Caco-2 (cell line): Measurements from ENCODE around the gene TRIM4. TPM values are rescaled to one million over a fixed set of nuclear protein-coding genes. Genes with fewer than 3 reads are reported as not detected.
"Not testable (repeated sequence)": the region's sequence is repeated elsewhere in the genome, so short reads cannot be mapped to it uniquely, and the experiment has no call there.

Source experiments
- BruUV-seq: library from RNA; stranded (reverse); fragments of 400-500 nt; replicated peaks from 2 replicates; lab custom pipeline; 2021; lab: Mats Ljungman, UMichigan
- CTCF ChIA-PET: fragments of 300-600 bp; sonication (Branson Sonifier 250); formaldehyde crosslinking; loops from one replicate; lab custom pipeline; 2022; ENCODE audit warnings: antibody characterized with exemption; lab: Charles Lee
- POLR2A ChIA-PET: fragments of 300-600 bp; sonication (Branson Sonifier 250); formaldehyde crosslinking; loops from one replicate; lab custom pipeline; 2022; ENCODE audit warnings: antibody characterized with exemption; lab: Charles Lee
- DNase-seq, 2 experiments: peaks; one replicate each; pipeline versions ENCODE4 v3.0.0 to v3.0.0-alpha.2; 2020 to 2022
- H3K27me3 ChIP-seq: replicated peaks from 2 replicates; pipeline ENCODE4 v1.6.0; 2011; ENCODE audit warnings: low read length; ENCODE audit not compliant: control insufficient read depth, insufficient read depth
- H3K36me3 ChIP-seq: 2 replicates; pipeline ENCODE4 v1.5.1; 2011; ENCODE audit warnings: low read length; ENCODE audit not compliant: control insufficient read depth, insufficient read depth
- H3K4me1 ChIP-seq: fragments of 250-450 bp; sonication (Bioruptor Pico); 2 replicates; pipeline ENCODE4 v1.5.1; 2020; ENCODE audit warnings: mild to moderate bottlenecking
- H3K4me3 ChIP-seq: 2 replicates; pipeline ENCODE4 v1.5.1; 2011; ENCODE audit warnings: low read depth, mild to moderate bottlenecking, control low read depth, low read length
- H3K9me3 ChIP-seq: fragments of 250-450 bp; sonication (Bioruptor Pico); 2 replicates; pipeline ENCODE4 v1.5.1; 2020; ENCODE audit warnings: mild to moderate bottlenecking, moderate library complexity
- H3K27ac Mint-ChIP-seq: one replicate; pipeline ENCODE4 v1.8.0; 2022; ENCODE audit warnings: mixed read lengths; ENCODE audit not compliant: unreplicated experiment
- H3K27me3 Mint-ChIP-seq: one replicate; pipeline ENCODE4 v1.8.0; 2022; ENCODE audit warnings: mixed read lengths; ENCODE audit not compliant: insufficient read depth, unreplicated experiment
- H3K36me3 Mint-ChIP-seq: one replicate; pipeline ENCODE4 v1.8.0; 2022; ENCODE audit warnings: mild to moderate bottlenecking, mixed read lengths; ENCODE audit not compliant: insufficient read depth, unreplicated experiment
- H3K4me1 Mint-ChIP-seq: one replicate; pipeline ENCODE4 v1.8.0; 2022; ENCODE audit warnings: low read depth, mixed read lengths; ENCODE audit not compliant: unreplicated experiment
- H3K4me3 Mint-ChIP-seq: one replicate; pipeline ENCODE4 v1.8.0; 2022; ENCODE audit warnings: mild to moderate bottlenecking, moderate library complexity, mixed read lengths; ENCODE audit not compliant: unreplicated experiment
- H3K9me3 Mint-ChIP-seq: one replicate; pipeline ENCODE4 v1.8.0; 2022; ENCODE audit warnings: mixed read lengths; ENCODE audit not compliant: unreplicated experiment
- intact Hi-C: fragments of 100-400 bp; cut with micrococcal nuclease; formaldehyde crosslinking; loops from one replicate; pipeline ENCODE4 v1.10.0; 2022; ENCODE audit not compliant: unreplicated experiment
- total RNA-seq: library from RNA; stranded (reverse); gene quantifications from 2 replicates; pipeline ENCODE4 v1.2.3, GENCODE V29; 2022
- TF ChIP-seq, protein P1 (sequence below), 2 experiments: fragments of 200-600 bp in 1 of 2; IDR thresholded peaks; 1 replicate in 1 of 2; 2 replicates in 1 of 2; pipeline versions ENCODE4 v1.5.1 to v1.8.0; 2011 to 2022; ENCODE audit warnings: antibody characterized with exemption in 1 of 2, control low read depth in 1 of 2, inconsistent platforms in 1 of 2, low read depth in 1 of 2, low read length in 1 of 2, mild to moderate bottlenecking in 1 of 2, moderate library complexity in 1 of 2; ENCODE audit not compliant: insufficient read depth in 1 of 2, severe bottlenecking in 1 of 2, unreplicated experiment in 1 of 2

The TRIM4 gene
- total RNA-seq, 1 experiment from 2014 or later: 22.5 TPM

DNA sequence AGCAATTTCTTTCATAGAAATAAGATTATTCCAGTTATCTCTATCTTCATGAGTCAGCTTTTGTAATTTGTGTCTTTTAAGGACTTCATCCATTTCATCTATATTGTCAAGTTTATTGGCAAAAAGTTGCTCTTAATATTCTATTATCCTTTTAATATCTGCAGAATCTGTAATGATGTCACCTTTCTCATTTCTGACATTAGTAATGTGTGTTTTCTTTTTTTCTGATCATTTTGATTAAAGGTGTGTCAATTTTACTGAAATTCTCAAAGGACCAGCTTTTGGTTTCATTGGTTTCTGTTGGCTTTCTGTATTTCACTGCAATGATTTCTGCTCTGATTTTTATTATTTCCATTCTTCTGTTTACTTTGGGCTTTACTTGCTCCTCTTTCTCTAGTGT, 24.6 kb downstream of the TRIM4 start:
- H3K4me1 Mint-ChIP-seq: no peaks in the 10 kb centered on the region
- intact Hi-C loops: no loop called here
- no peak overlapping the region for H3K27ac Mint-ChIP-seq
- Histone ChIP-seq H3K36me3 (no peaks in the 10 kb centered on the region), H3K9me3 (peaks cover 7% of the 10 kb centered on the region; the same call in 1 of the 2 replicates), H3K27me3 (no peaks in the 10 kb centered on the region), H3K4me3 (no peak overlapping the region), H3K4me1 (no peaks in the 10 kb centered on the region)
- H3K36me3 Mint-ChIP-seq: no peaks in the 10 kb centered on the region
- ChIA-PET POLR2A (interaction anchor here (0.7 kb wide), 1 partner anchor 336 kb away, joined by 4 read pairs; no protein-coding TSS in a partner anchor), CTCF (no interaction called here)
- H3K27me3 Mint-ChIP-seq: no peaks in the 10 kb centered on the region
- no TSS peak for BruUV-seq
- H3K4me3 Mint-ChIP-seq: no peak overlapping the region
- DNase-seq: no peak
- TF ChIP-seq, protein P1, sequence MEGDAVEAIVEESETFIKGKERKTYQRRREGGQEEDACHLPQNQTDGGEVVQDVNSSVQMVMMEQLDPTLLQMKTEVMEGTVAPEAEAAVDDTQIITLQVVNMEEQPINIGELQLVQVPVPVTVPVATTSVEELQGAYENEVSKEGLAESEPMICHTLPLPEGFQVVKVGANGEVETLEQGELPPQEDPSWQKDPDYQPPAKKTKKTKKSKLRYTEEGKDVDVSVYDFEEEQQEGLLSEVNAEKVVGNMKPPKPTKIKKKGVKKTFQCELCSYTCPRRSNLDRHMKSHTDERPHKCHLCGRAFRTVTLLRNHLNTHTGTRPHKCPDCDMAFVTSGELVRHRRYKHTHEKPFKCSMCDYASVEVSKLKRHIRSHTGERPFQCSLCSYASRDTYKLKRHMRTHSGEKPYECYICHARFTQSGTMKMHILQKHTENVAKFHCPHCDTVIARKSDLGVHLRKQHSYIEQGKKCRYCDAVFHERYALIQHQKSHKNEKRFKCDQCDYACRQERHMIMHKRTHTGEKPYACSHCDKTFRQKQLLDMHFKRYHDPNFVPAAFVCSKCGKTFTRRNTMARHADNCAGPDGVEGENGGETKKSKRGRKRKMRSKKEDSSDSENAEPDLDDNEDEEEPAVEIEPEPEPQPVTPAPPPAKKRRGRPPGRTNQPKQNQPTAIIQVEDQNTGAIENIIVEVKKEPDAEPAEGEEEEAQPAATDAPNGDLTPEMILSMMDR (IDR thresholded peaks at IDR 0.05; ENCODE audit: insufficient read depth in 1 of 2, low read depth in 1 of 2, low read length in 1 of 2, severe bottlenecking in 1 of 2, unreplicated experiment in 1 of 2): no peak
- peaks cover 6% of the 10 kb centered on the region for H3K9me3 Mint-ChIP-seq

GRCh38 chr7:99893280-99893679, 26.1 kb downstream of the TRIM4 start:
- H3K27me3 Mint-ChIP-seq: no peaks in the 10 kb centered on the region
- ChIA-PET CTCF (no interaction called here), POLR2A (no interaction called here)
- H3K4me3 ChIP-seq: no peak overlapping the region
- no peaks in the 10 kb centered on the region for H3K27me3 ChIP-seq
- no peaks in the 10 kb centered on the region for H3K36me3 ChIP-seq
- no peaks in the 10 kb centered on the region for H3K4me1 Mint-ChIP-seq
- H3K27ac Mint-ChIP-seq: no peak overlapping the region
- H3K9me3 Mint-ChIP-seq: peaks cover 14% of the 10 kb centered on the region
- peaks cover 7% of the 10 kb centered on the region; the same call in 1 of the 2 replicates for H3K9me3 ChIP-seq
- TF ChIP-seq, protein P1 (IDR thresholded peaks at IDR 0.05; ENCODE audit: insufficient read depth in 1 of 2, low read depth in 1 of 2, low read length in 1 of 2, severe bottlenecking in 1 of 2, unreplicated experiment in 1 of 2): no peak
- DNase-seq: no peak
- H3K4me1 ChIP-seq: no peaks in the 10 kb centered on the region
- no TSS peak for BruUV-seq
- H3K4me3 Mint-ChIP-seq: no peak overlapping the region
- no peaks in the 10 kb centered on the region for H3K36me3 Mint-ChIP-seq
- intact Hi-C loops: no loop called here

- H3K9me3 ChIP-seq, H3K27me3 ChIP-seq, H3K36me3 Mint-ChIP-seq, H3K27me3 Mint-ChIP-seq, H3K4me3 Mint-ChIP-seq, H3K27ac Mint-ChIP-seq, DNase-seq, intact Hi-C loops, BruUV-seq, POLR2A ChIA-PET, H3K4me1 Mint-ChIP-seq, H3K36me3 ChIP-seq, H3K4me3 ChIP-seq, H3K4me1 ChIP-seq, CTCF ChIA-PET: not testable (repeated sequence)
- H3K9me3 Mint-ChIP-seq: peaks cover 14% of the 10 kb centered on the region
These were observed 29.0 kb downstream of the TRIM4 start for GRCh38 chr7:99890348-99890747.

DNA sequence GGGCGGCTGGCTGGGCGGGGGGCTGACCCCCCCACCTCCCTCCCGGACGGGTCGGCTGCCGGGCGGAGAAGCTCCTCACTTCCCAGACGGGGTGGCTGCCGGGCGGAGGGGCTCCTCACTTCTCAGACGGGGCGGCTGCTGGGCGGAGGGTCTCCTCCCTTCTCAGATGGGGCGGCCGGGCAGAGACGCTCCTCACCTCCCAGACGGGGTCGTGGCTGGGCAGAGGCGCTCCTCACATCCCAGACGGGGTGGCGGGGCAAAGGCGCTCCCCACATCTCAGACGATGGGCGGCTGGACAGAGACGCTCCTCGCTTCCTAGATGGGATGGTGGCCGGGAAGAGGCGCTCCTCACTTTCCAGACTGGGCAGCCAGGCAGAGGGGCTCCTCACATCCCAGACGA, 31.0 kb downstream of the TRIM4 start:
- H3K4me3 Mint-ChIP-seq, H3K4me1 ChIP-seq, H3K27ac Mint-ChIP-seq, H3K36me3 Mint-ChIP-seq, H3K27me3 ChIP-seq, CTCF ChIA-PET, H3K9me3 ChIP-seq, BruUV-seq, H3K4me1 Mint-ChIP-seq, H3K4me3 ChIP-seq, H3K27me3 Mint-ChIP-seq, intact Hi-C loops, POLR2A ChIA-PET, H3K36me3 ChIP-seq, DNase-seq: not testable (repeated sequence)
- peaks cover 14% of the 10 kb centered on the region for H3K9me3 Mint-ChIP-seq
